ENCODE results near the gene GNL1.
A peak's percentile ranks its signal among the peaks of the same experiment; 100 is the strongest.

GNL1 gene

GRCh38 chr6:30556066-30556905 lies at the start of gene GNL1:
Gene GNL1, minus strand, starts transcription at chr6:30556489. Its CDS starts 286 bp downstream, at chr6:30556203.
- peak; percentile 84 for DNase-seq

- no peak for DNase-seq
These were observed 47.7 kb upstream of the GNL1 start for GRCh38 chr6:30603961-30604360.

- DNase-seq: no peak
These were observed 45.7 kb upstream of the GNL1 start for GRCh38 chr6:30601815-30602641.

GRCh38 chr6:30601436-30601814 lies 45.1 kb upstream of the GNL1 start:
- DNase-seq: no peak

- no peak for DNase-seq
These were observed 44.2 kb upstream of the GNL1 start for GRCh38 chr6:30600451-30600961.

- no peak for DNase-seq
These were observed 43.5 kb upstream of the GNL1 start for GRCh38 chr6:30599625-30600324.

GRCh38 chr6:30598912-30599624 lies 42.8 kb upstream of the GNL1 start:
- no peak for DNase-seq

GRCh38 chr6:30597315-30598144 lies 41.2 kb upstream of the GNL1 start:
- peak; percentile 14 for DNase-seq

- DNase-seq: no peak
These were observed 36.0 kb upstream of the GNL1 start for GRCh38 chr6:30592287-30592686.

- no peak for DNase-seq
These were observed 34.7 kb upstream of the GNL1 start for GRCh38 chr6:30591008-30591407.

- DNase-seq: no peak
These were observed 34.2 kb upstream of the GNL1 start for GRCh38 chr6:30590509-30590908.

GRCh38 chr6:30589754-30590358 lies 33.6 kb upstream of the GNL1 start:
- DNase-seq: no peak

- DNase-seq: no peak
These were observed 27.6 kb upstream of the GNL1 start for GRCh38 chr6:30583921-30584320.

GRCh38 chr6:30578051-30578450 lies 21.8 kb upstream of the GNL1 start:
- no peak for DNase-seq

GRCh38 chr6:30573113-30573512 lies 16.8 kb upstream of the GNL1 start:
- no peak for DNase-seq

GRCh38 chr6:30572148-30572547 lies 15.9 kb upstream of the GNL1 start:
- DNase-seq: no peak

- DNase-seq: no peak
These were observed 15.4 kb upstream of the GNL1 start for GRCh38 chr6:30571762-30572082.

- peak; percentile 91 for DNase-seq
These were observed 14.9 kb upstream of the GNL1 start, which contains the start of gene ABCF1 for GRCh38 chr6:30571075-30571761. Gene ABCF1, plus strand, starts transcription at chr6:30571442. Its CDS starts 46 bp downstream, at chr6:30571488.

- DNase-seq: no peak
These were observed 14.4 kb upstream of the GNL1 start for GRCh38 chr6:30570740-30571074.

- DNase-seq: no peak
These were observed 14.0 kb upstream of the GNL1 start for GRCh38 chr6:30570263-30570662.

GRCh38 chr6:30568245-30568644 lies 12.0 kb upstream of the GNL1 start:
- DNase-seq: no peak
